Keratinocyte (primary cell): ENCODE measurements around the gene NUCKS1. TPM values are rescaled to one million over a fixed set of nuclear protein-coding genes. Genes with fewer than 3 reads are reported as not detected.

Experiments used
- DNase-seq: peaks from one replicate; pipeline ENCODE4 v3.0.0-alpha.2; 2011; ENCODE audit warnings: low read depth, missing footprints, low spot score
- FAIRE-seq: peaks from 2 replicates; lab custom pipeline; 2011; peaks lifted over from hg19 to GRCh38; lab: Jason Lieb, UNC
- H2AFZ ChIP-seq: 2 replicates; pipeline ENCODE4 v1.6.0; 2012; ENCODE audit warnings: low read length, control low read depth, inconsistent platforms; ENCODE audit not compliant: control insufficient read depth
- H3K27ac ChIP-seq: 2 replicates; pipeline ENCODE4 v1.5.1; 2011; ENCODE audit warnings: low read length; ENCODE audit not compliant: control insufficient read depth, insufficient read depth
- H3K27me3 ChIP-seq: 3 replicates; pipeline ENCODE4 v1.6.0; 2011; ENCODE audit warnings: low read length; ENCODE audit not compliant: control insufficient read depth, insufficient read depth; ENCODE audit errors: extremely low read depth
- H3K36me3 ChIP-seq, 2 experiments: 2 replicates in 1 of 2; 3 replicates in 1 of 2; pipeline ENCODE4 v1.5.1; 2011; ENCODE audit warnings: low read length in 2 of 2, mild to moderate bottlenecking in 1 of 2; ENCODE audit not compliant: control insufficient read depth in 2 of 2, insufficient read depth in 2 of 2; ENCODE audit errors: extremely low read depth in 1 of 2
- H3K4me1 ChIP-seq: 3 replicates; pipeline ENCODE4 v1.5.1; 2011; ENCODE audit warnings: low read length; ENCODE audit not compliant: control insufficient read depth, insufficient read depth; ENCODE audit errors: extremely low read depth
- H3K4me2 ChIP-seq: 3 replicates; pipeline ENCODE4 v1.6.0; 2011; ENCODE audit warnings: low read depth, low read length; ENCODE audit not compliant: control insufficient read depth, insufficient read depth; ENCODE audit errors: extremely low read depth
- H3K4me3 ChIP-seq, 3 experiments: fragments of 200-600 bp in 1 of 3; sonication (generic) in 1 of 3; 2 replicates in 2 of 3; 3 replicates in 1 of 3; pipeline ENCODE4 v1.5.1; 2011 to 2016; ENCODE audit warnings: low read length in 3 of 3, mild to moderate bottlenecking in 3 of 3, control low read depth in 2 of 3, inconsistent platforms in 1 of 3, low read depth in 1 of 3, mixed read lengths in 1 of 3, mixed run types in 1 of 3, moderate library complexity in 1 of 3; ENCODE audit not compliant: control insufficient read depth in 2 of 3, insufficient read depth in 2 of 3; ENCODE audit errors: extremely low read depth in 1 of 3
- H3K79me2 ChIP-seq: 2 replicates; pipeline ENCODE4 v1.6.0; 2012; ENCODE audit warnings: low read length; ENCODE audit not compliant: control insufficient read depth, insufficient read depth
- H3K9ac ChIP-seq: 3 replicates; pipeline ENCODE4 v1.6.0; 2011; ENCODE audit warnings: low read length; ENCODE audit not compliant: control insufficient read depth, insufficient read depth; ENCODE audit errors: extremely low read depth
- H3K9me1 ChIP-seq: 3 replicates; pipeline ENCODE4 v1.6.0; 2011; ENCODE audit warnings: low read length; ENCODE audit not compliant: control insufficient read depth, insufficient read depth; ENCODE audit errors: extremely low read depth
- H3K9me3 ChIP-seq: 2 replicates; pipeline ENCODE4 v1.5.1; 2012; ENCODE audit warnings: low read depth, low read length; ENCODE audit not compliant: control insufficient read depth
- H4K20me1 ChIP-seq: 3 replicates; pipeline ENCODE4 v1.6.0; 2011; ENCODE audit warnings: low read length; ENCODE audit not compliant: control insufficient read depth, insufficient read depth; ENCODE audit errors: extremely low read depth
- CTCF ChIP-seq, 3 experiments: IDR thresholded peaks in 1 of 3; conservative IDR thresholded peaks in 1 of 3; optimal IDR thresholded peaks in 1 of 3; 2 replicates in 2 of 3; 3 replicates in 1 of 3; pipeline versions ENCODE3 to v1.5.1; 2011; ENCODE audit warnings: low read length in 3 of 3, mild to moderate bottlenecking in 3 of 3, moderate library complexity in 2 of 3, control low read depth in 1 of 3, inconsistent platforms in 1 of 3; ENCODE audit not compliant: insufficient read depth in 2 of 3; ENCODE audit errors: extremely low read depth in 1 of 3
- EZH2 ChIP-seq: IDR thresholded peaks from one replicate; pipeline ENCODE4 v1.6.1; 2012; ENCODE audit warnings: inconsistent platforms, mild to moderate bottlenecking, low read length, moderate library complexity
- dilution Hi-C: fragments of 300-500 bp; cut with MboI; formaldehyde crosslinking; loops from one replicate; pipeline ENCODE4 v1.7.0; 2020; ENCODE audit warnings: low sequenced_read_pairs; ENCODE audit not compliant: extremely low pct_ligation_motif_present
- polyA plus RNA-seq, 5 experiments: library from polyadenylated mRNA; depleted of rRNA in 3 of 5; stranded (reverse) in 3 of 5; stranded (forward) in 1 of 5; unstranded in 1 of 5; fragments of >200 nt; gene quantifications; 1 replicate in 1 of 5; 2 replicates in 3 of 5; 3 replicates in 1 of 5; pipeline versions ENCODE4 v1.2.1 to v1.2.3, GENCODE V29; 2011 to 2012; ENCODE audit warnings: missing spikeins in 2 of 5, low read depth in 1 of 5, low replicate concordance in 1 of 5

The NUCKS1 gene
- polyA plus RNA-seq, 1 donor (not counting 4 experiments of a cell fraction or from before 2014, with no cell fraction given), result 71.6 TPM

- no peak for DNase-seq
- no peaks in the 10 kb centered on the region for H3K27me3 ChIP-seq
- H3K27ac ChIP-seq, result no peak overlapping the region
- no peaks in the 10 kb centered on the region for H3K9me3 ChIP-seq
- peaks cover 18 to 20% of the 10 kb centered on the region in 2 experiments for H3K36me3 ChIP-seq
- no peak overlapping the region for H3K9ac ChIP-seq
- H3K4me1 ChIP-seq, result no peaks in the 10 kb centered on the region
- TF ChIP-seq EZH2, result no peak
- TF ChIP-seq CTCF (optimal IDR thresholded peaks at IDR 0.05 in 1 of 3, IDR thresholded peaks at IDR 0.05 in 1 of 3, conservative IDR thresholded peaks at IDR 0.05 in 1 of 3; ENCODE audit: extremely low read depth in 1 of 3, insufficient read depth in 2 of 3, low read length in 3 of 3), result no peak
- H3K4me2 ChIP-seq, result no peak overlapping the region
- no peak overlapping the region for H2AFZ ChIP-seq
- dilution Hi-C loops, result no loop called here
- no peak overlapping the region for H3K4me3 ChIP-seq
- H3K79me2 ChIP-seq, result no peaks in the 10 kb centered on the region
- no peaks in the 10 kb centered on the region for H4K20me1 ChIP-seq
- no peak for FAIRE-seq
- no peaks in the 10 kb centered on the region for H3K9me1 ChIP-seq
These were observed 33.4 kb downstream of the NUCKS1 start for GRCh38 chr1:205716371-205717132.

GRCh38 chr1:205715628-205716027 lies 34.4 kb downstream of the NUCKS1 start:
- H3K9me1 ChIP-seq, result no peaks in the 10 kb centered on the region
- no peaks in the 10 kb centered on the region for H3K79me2 ChIP-seq
- no peak overlapping the region for H3K4me3 ChIP-seq
- DNase-seq (no peak), FAIRE-seq (no peak)
- no peak overlapping the region for H3K4me2 ChIP-seq
- H2AFZ ChIP-seq, result no peak overlapping the region
- H3K27me3 ChIP-seq, result no peaks in the 10 kb centered on the region
- H3K27ac ChIP-seq, result no peak overlapping the region
- TF ChIP-seq EZH2, result no peak
- TF ChIP-seq CTCF (optimal IDR thresholded peaks at IDR 0.05 in 1 of 3, IDR thresholded peaks at IDR 0.05 in 1 of 3, conservative IDR thresholded peaks at IDR 0.05 in 1 of 3; ENCODE audit: extremely low read depth in 1 of 3, insufficient read depth in 2 of 3, low read length in 3 of 3), result no peak
- peaks cover 20 to 26% of the 10 kb centered on the region in 2 experiments for H3K36me3 ChIP-seq
- H3K9ac ChIP-seq, result no peak overlapping the region
- H3K4me1 ChIP-seq, result no peaks in the 10 kb centered on the region
- no peaks in the 10 kb centered on the region for H3K9me3 ChIP-seq
- dilution Hi-C loops, result no loop called here
- H4K20me1 ChIP-seq, result no peaks in the 10 kb centered on the region
